Epidermal melanocyte (primary cell): Measurements from ENCODE around the gene LTF.

Source experiments
- DNase-seq: peaks from one replicate; pipeline ENCODE4 v3.0.0; 2011; ENCODE audit warnings: low spot score; ENCODE audit not compliant: insufficient read length

LTF gene

GRCh38 chr3:46469680-46470357, 5.1 kb upstream of the LTF start:
- no peak for DNase-seq

GRCh38 chr3:46468753-46469600, 4.3 kb upstream of the LTF start:
- DNase-seq: no peak

- DNase-seq: no peak
Observed at GRCh38 chr3:46467562-46467961, 2.9 kb upstream of the LTF start.

GRCh38 chr3:46466871-46467403, 2.2 kb upstream of the LTF start:
- no peak for DNase-seq

GRCh38 chr3:46466273-46466672, 1.6 kb upstream of the LTF start:
- no peak for DNase-seq

- no peak for DNase-seq
Observed at GRCh38 chr3:46465196-46465520, 453 bp upstream of the LTF start.

- DNase-seq: no peak
Observed at GRCh38 chr3:46463868-46464241, 850 bp downstream of the LTF start.

- DNase-seq: no peak
Observed at GRCh38 chr3:46463120-46463867, 1.4 kb downstream of the LTF start.

- DNase-seq: no peak
Observed at GRCh38 chr3:46462511-46462910, 2.2 kb downstream of the LTF start.

GRCh38 chr3:46462111-46462510, 2.6 kb downstream of the LTF start:
- no peak for DNase-seq

- no peak for DNase-seq
Observed at GRCh38 chr3:46460051-46460450, 4.7 kb downstream of the LTF start.

GRCh38 chr3:46456118-46456517, 8.6 kb downstream of the LTF start:
- no peak for DNase-seq

- DNase-seq: no peak
Observed at GRCh38 chr3:46455231-46456115, 9.2 kb downstream of the LTF start.

GRCh38 chr3:46454606-46455005, 10.1 kb downstream of the LTF start:
- no peak for DNase-seq

- DNase-seq: no peak
Observed at GRCh38 chr3:46454209-46454595, 10.5 kb downstream of the LTF start.

- no peak for DNase-seq
Observed at GRCh38 chr3:46453526-46454208, 11.0 kb downstream of the LTF start.

- DNase-seq: no peak
Observed at GRCh38 chr3:46449755-46450552, 14.8 kb downstream of the LTF start.

GRCh38 chr3:46448721-46449120, 16.0 kb downstream of the LTF start:
- DNase-seq: no peak

GRCh38 chr3:46447228-46447985, 17.3 kb downstream of the LTF start:
- no peak for DNase-seq
